Stimulated activated CD4-positive, alpha-beta T cell treated with anti-CD3 and anti-CD28 coated beads, Interleukin-15, amount 100 ng/mL, for 1 hour (primary cell): Measurements from ENCODE around the gene RAD51B.

Experiments
- DNase-seq, 2 donors: peaks; one replicate each; pipeline ENCODE4 v3.0.0-alpha.2; 2020; ENCODE audit warnings: low read depth in 1 of 2, low spot score in 1 of 2

RAD51B gene

DNA sequence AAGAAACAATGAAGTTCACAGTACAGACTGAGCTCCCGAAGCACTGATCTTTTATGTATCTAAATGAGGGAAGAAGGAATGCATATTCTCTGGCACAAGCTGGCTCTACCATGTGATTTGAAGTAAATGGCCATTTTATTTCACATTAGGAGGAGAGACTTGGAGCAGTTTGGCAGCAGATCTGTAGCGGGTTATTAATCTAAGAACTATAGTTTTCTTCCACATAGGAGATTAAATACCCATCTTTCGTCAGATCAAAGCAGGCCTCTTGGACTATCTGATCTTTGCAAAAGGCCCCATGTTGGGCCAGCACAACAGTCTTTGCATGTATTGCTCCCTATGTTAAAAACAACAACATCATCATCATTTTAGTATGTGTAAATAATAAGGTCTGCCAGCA is 495.5 kb downstream of the RAD51B start:
- DNase-seq, result no peak

DNA sequence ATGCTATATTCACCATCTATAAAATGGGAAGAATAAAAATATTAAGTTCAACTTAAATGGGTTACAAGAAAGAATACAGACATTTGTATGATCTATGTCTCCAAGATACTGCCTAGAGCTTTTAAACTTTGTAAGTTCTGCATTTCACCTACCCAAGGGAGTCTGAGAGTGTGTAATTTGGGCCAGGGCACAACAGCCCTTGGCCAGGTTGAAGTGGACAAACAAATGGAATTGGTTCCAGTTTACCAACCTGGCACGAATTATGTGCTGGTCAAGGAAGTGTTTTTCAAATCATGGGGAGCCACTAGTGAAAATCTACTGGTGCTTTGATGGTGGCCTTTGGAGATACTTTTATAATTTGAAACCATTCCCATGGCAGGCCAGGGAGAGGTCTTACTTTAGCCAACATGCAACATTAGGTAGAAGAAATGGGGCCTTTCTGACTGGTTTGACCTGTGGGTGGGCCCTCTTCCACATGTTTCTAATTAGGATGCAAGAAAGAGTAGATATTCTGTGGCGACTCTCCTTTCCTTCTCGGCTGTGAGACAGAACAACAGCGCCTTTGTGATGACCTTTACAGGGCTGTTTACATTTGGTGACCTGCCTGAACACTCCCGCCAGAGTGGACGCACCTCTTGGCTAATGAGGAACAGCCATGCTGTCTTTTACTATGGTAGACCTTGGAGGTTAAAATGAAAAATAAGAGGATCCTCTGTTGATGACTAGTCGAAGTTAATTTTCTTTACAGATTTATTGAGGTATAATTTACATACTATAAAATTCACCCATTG is 496.7 kb downstream of the RAD51B start:
- DNase-seq, result no peak

DNA sequence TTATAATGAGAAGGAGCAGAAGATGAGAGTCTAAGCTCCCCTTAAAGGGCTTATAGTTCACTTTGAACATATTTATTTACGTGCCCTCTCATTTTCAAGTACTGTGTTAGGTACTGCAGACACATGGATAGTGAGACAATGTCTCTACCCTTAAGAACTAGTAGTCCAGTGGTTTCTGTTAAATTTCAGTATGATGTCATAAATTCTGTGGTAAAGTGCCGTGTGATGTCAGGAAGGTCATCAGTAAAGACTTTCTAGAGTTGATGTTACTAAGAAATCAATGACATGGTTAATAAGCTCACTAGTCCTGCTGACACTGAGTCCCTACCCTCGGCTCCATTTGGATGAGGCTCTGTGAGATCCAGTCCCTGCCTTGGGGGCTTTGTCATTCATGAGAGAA is 497.7 kb downstream of the RAD51B start:
- DNase-seq, result no peak

DNA sequence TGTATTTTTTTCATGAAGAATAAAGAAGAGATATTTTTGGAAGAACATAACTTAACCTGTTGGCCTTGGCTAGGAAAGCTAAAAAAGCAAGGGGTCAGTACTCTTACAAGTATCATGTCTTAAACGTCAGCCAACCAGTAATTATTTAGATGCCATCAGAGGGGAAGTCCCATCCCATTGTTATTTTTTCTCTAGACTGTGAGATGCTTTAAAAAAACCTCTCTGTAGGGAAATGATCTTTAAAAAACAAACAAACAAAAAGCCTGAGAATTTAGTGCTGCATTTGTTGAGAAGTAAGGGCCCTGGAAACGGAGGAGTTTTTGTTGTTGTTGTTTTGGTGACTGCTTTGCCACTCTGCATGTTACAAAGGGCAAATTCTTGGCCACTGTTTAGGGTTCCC is 499.2 kb downstream of the RAD51B start:
- DNase-seq, result no peak

DNA sequence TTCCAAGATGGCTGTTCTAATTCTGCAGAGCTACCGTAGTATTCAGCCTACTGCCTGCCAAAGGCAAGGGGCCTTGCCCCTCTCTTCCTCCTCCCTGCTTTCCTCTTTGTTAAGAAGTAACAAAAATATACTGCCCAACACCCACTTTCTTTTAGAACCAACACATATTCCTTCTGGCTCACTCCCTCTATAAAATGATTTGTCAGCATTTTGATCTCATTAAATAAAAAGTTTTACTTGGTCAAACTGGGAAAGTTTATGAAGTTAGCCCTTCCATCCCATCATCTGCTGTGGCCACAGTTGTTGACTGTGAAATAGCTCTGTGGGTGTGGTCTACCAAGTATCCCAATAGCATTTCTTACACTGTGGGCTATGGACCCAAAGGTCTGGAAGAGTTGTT is 500.9 kb downstream of the RAD51B start:
- DNase-seq, result no peak

DNA sequence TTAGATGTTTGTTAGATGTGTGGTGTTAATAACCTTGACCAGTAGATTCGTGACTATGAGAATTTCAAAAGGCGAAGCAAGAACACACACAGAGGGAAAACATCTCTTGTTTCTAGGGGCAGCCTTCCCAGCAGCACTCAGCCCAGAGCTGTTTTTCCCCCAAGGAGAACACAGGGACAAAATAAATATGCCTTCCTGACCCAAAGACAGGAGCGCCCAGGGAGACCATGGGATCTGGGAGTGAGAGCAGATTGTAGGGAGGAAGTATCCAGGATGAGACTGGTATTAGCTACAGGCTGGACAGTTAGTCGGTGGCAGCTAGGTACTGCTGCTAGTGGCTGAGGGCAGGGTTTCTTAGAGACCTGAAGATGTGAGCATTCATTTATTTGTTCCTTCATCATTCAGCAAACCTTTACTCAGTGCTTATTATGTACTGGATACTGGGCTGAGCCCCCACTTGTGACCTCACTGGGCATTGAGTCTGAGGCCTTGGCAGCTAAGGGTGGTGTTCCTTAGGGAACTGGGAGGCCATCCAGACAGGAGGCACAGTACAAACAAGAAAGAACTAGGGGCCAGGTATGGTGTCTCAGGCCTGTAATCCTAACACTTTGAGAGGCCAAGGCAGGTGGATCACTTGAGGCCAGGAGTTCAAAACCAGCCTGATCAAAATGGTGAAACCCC is 503.5 kb downstream of the RAD51B start:
- DNase-seq, result no peak

DNA sequence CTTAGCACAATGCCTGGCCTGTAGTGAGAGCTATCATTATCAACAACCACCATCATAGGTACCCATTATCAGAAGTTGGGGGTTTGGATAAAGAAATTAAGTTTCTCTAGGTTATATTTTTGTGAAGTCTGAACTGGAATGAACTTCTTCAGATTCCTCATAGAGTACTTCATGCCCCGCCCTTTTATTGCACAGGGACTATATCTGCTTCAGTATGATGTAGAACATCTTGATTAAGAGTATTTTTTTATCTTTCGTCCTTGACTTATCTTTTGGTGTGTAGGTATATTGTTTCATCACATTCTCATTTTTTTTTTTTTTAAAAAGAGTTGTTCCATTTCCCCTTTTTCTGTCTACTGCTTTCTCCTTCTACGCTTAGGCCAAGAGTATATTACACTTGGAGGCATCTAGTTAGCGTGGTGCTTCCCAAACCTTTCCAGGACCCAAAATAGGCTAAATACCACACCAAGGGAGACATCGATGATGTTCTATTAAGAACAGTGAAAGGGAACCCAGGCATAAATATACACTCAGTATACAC is 505.8 kb downstream of the RAD51B start:
- no peak for DNase-seq

DNA sequence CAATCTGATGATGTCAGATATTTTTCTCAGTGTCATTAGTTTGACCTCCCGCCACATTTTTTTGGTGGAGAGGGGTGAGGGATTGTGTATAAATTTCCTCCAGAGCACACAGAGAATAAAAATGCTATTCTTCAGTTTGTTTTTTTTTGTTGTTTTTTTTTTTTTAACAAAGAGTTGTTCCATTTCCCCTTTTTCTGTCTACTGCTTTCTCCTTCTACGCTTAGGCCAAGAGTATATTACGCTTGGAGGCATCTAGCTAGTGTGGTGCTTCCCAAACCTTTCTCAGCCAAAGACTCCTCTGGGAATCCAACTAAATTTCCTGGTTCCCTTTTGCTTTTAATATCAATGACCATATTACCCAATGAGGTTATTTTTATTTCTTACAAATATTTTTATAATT is 507.7 kb downstream of the RAD51B start:
- DNase-seq, result no peak

DNA sequence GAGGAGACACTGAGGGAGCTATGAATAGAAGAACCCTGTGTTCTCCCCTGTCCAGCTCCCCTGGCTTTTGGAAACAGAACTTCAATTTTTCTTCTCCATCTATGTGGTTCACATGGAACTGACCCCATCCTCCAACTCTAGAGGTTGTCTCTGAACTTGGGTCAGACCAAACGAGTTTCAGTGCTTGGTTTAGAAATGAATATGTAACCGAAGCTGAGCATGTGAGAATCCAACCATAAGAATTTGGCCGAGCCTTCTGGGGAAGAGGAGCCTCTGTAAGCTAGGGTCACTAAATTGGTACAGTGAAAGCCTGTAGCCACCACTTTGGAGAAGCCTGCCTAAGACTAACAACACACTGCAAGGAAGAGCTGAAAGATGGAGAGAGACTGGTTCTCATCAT is 508.9 kb downstream of the RAD51B start:
- DNase-seq, result no peak

DNA sequence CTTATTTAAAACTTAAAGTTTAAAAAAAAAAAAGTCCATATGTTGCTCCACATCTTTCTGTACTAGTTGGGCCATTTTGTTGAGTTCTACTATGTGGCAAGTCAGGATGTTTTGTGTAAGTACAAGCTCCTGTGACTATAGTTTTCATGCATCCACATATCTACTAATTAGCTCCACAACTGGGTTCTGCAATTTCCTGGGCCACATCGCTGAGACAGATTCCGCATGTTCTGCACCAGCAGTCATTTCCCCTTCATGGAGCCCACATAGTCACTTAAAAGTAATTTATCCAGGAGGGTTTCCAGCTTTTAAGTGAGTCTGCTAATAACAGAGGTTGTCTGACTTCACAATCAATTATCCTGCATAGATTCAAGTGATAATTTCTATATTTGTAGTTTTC is 511.8 kb downstream of the RAD51B start:
- no peak for DNase-seq

DNA sequence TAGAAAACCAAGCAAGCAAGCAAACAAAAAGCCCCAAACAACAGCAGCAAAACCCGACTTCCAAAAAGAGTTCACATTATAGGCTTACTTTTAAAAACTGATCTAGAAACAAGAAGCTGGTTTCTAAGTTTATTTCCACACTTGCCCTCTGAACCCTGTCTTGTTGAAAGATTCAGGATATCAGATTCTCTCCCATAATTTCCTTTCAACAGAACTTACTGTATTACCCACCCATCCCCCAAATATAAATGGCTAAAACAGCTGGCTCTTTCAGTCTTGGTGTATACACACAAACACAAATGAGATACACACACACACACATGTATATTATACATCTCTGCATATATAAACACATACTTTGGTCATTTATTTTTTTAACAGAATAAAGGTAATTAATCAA is 512.4 kb downstream of the RAD51B start:
- DNase-seq, result no peak

DNA sequence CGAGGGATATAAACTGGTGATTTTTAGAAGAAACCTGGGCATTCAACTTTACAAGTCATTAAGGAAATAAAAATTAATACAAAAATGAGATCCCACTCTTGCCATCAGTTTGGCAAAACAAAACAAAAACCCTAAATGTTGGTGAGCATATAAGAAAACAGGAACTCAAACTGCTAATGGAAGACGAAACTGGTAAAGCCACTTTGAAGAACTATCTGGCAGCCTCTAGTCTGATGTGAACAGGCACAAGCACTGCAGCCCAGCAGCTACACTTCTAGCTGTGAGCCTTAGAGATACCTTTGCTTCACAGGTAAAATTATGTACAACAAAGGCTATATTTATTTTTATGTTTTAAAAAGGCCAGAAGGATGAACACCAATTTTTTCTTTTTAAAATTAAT is 513.7 kb downstream of the RAD51B start:
- no peak for DNase-seq

DNA sequence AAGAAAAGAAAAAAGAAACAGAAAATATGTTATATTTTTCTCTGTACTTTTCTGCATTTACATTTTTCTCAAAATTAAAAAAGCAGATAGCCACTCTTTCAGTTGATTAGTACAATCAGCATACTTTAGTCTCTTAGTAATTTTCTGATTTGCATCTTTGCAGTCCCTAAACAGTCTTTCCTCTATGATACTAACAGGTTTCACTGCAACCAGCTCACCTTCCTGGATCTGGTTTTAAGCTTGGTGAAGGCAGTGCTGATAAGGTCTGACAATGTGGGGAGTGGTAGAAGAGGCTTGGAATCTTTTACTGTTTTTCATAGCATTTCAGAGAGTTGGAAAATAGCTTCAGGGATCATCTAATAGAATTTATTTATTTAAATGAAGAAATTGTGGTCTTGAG is 515.7 kb downstream of the RAD51B start:
- no peak for DNase-seq

DNA sequence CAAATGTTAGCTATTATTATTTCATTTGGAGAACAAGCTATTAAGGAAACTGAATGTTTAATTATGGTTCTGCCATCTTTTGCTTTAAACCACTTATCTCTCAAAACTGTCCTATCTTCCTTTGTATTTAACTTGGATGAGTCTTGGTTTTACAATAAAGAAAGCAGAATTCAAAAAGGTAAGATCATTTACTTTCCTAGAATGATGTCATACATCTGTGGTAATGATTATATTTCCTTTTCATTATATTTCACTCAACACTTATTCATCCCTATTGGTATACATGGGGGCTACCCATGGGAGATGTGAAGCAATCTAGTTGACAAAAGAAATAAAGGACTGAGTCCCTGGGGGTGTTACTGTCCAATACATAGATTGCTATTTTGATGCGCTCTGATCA is 516.6 kb downstream of the RAD51B start:
- DNase-seq, result no peak

DNA sequence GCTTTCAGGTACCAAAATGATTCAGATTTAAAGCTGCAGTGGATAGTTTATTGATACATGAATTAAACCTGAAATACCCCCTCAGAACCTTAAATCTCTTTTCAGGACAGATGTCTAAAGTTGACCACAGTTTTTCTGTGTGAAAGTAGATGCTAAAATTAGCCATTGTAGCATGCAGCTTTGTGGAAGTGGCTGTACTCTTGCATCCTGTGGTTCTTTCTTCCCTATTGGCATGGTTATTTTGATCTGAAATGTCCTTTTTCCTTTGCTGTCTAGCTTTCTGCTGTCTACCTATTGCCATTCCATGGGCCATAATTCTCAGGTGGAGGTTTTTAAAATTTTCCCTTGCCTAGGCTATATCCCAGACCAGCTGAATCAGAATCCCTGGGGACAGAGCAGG is 517.7 kb downstream of the RAD51B start:
- no peak for DNase-seq

DNA sequence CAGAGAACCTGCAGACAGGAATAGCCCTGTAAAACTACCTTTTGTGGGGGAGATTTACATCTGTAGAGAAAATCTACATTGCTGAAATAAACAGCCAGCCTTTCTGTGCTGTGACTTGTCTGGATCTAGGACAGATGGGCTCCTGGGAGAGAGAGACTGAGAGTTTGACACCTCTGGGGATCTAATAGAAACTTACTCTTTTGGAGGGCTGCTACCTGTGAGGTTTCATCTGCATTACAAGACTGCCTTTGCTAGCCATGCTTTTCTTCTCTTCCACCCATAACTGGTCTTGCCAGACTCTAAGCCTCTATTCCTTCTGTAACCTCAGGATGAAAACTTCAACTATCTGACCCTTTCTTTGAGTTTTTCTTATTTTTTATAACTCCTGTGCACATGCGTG is 520.7 kb downstream of the RAD51B start:
- DNase-seq, result no peak

DNA sequence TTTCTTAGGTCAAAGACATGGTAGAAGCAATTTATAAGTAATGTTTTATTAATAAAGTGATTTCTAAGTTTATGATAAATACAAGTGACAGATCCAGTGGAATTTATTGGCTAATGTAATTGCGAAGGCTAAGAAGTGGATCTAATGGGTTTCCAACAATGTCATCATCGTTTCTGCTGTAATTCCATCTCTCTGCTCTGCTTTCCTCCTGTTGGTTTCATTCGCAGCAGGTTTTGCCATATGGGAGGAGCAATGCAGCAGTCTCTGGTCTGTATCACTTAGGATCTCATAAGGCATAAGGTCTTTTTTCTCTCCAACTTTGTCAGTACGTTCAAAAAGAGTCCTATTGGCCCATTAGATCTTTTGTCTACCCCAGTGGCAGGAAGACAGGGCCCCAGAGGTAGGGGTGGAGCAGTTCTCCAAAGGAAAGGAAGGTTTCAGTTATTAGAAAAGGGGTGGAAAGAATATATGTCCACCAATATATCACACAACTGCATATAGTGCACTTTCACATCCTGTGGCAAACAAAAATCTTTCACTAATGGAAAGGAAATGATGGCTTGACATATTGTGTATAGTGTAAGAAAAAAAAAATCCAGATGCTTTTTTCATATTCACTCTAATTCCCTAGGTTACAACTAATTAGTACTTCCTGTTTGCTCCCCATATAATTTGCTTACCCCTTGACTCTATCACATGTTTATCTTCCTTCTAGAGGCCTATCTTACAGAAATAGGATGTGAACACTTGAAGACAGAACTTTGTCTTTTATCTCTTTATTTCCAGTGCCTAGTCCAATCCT is 522.0 kb downstream of the RAD51B start:
- DNase-seq, result no peak

DNA sequence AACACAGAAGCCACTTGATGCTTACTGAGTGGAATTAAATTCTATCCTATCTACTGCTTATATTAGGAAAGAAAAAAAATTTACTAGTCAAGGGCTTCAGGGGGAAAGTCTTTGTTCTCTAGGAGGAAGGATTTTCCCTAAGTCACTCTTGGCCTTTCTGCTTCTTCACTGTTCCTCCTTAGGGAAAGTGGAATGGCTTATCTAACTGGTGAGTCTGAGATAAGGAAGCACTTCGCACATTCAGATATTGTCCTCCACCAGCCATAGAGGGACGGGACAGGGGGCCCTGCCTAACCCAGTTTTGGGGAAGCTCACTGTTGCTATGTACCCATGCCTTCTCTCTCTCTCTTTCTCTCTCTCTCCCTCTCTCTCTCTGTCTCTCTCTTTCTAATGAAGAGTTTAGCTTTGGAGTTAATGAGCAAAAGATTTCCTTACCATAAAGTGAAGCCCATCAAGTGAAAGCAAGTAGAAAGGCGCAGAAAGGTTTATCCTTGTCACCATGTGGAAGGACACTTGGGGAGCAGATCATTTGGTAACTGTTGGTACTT is 522.7 kb downstream of the RAD51B start:
- DNase-seq, result no peak

DNA sequence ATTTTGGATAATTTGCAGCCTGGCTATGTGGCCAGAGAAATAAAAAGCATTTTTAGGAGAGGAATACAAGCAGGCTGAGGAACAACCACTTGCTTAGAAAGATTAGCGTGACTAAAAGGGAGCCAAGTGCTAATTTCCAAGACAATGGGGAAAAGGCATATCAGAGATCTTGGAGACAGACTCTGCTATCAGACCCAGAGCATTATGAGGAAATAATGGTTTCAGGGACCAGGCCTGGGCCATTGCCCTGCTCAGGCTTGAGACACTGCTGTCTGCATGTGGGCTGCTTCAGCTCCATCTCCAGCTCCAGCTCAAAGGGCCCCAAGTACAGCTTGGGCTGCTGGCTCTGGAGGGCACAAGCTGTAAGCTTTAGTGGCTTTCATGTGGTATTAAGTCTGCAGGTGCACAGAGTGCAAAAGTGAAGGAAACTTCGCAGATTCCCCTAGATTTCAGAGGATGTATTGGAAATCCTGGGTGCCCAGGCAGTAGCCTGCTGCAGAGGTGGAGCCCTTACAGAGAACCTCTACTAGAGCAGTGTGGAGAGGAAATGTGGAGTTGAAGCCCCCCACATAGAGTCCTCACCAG is 524.0 kb downstream of the RAD51B start:
- DNase-seq, result no peak

DNA sequence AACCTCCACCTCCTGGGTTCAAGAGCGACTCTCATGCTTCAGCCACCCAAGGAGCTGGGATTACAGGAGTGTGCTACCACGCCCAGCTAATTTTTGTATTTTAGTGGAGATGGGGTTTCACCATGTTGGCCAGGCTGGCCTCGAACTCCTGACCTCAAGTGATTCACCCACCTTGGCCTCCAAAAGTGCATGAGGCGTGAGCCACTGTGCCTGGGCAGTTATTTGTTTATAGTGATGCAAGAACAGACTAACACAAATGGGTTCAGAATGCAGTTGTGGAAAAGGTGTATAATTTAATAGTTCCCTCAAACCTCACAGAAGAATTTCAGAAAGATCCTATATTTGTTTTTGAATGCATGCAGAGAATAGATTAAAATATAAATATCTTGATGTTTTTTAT is 526.2 kb downstream of the RAD51B start:
- no peak for DNase-seq
